Astrocyte of the spinal cord (primary cell): ENCODE data around the gene CCL18.

Experiments used
- DNase-seq: peaks from one replicate; pipeline ENCODE4 v3.0.0; 2011; ENCODE audit warnings: low read depth, low spot score
- H3K4me3 ChIP-seq: 2 replicates; pipeline ENCODE4 v1.5.1; 2011; ENCODE audit warnings: low read depth, mild to moderate bottlenecking, low read length, moderate library complexity
- in situ Hi-C: cut with HindIII; loops from 2 replicates; pipeline ENCODE4 v1.10.0; 2017; ENCODE audit warnings: low sequenced_read_pairs
- TF ChIP-seq, protein P1 (sequence below): IDR thresholded peaks from 2 replicates; pipeline ENCODE4 v1.5.1; 2012; ENCODE audit warnings: low read depth, mild to moderate bottlenecking, low read length, inconsistent platforms

CCL18 gene

GRCh38 chr17:36049643-36050042, 14.4 kb upstream of the CCL18 start:
- TF ChIP-seq, protein P1, sequence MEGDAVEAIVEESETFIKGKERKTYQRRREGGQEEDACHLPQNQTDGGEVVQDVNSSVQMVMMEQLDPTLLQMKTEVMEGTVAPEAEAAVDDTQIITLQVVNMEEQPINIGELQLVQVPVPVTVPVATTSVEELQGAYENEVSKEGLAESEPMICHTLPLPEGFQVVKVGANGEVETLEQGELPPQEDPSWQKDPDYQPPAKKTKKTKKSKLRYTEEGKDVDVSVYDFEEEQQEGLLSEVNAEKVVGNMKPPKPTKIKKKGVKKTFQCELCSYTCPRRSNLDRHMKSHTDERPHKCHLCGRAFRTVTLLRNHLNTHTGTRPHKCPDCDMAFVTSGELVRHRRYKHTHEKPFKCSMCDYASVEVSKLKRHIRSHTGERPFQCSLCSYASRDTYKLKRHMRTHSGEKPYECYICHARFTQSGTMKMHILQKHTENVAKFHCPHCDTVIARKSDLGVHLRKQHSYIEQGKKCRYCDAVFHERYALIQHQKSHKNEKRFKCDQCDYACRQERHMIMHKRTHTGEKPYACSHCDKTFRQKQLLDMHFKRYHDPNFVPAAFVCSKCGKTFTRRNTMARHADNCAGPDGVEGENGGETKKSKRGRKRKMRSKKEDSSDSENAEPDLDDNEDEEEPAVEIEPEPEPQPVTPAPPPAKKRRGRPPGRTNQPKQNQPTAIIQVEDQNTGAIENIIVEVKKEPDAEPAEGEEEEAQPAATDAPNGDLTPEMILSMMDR: no peak
- no peak for DNase-seq
- no peak overlapping the region for H3K4me3 ChIP-seq
- in situ Hi-C loops: no loop called here

DNA sequence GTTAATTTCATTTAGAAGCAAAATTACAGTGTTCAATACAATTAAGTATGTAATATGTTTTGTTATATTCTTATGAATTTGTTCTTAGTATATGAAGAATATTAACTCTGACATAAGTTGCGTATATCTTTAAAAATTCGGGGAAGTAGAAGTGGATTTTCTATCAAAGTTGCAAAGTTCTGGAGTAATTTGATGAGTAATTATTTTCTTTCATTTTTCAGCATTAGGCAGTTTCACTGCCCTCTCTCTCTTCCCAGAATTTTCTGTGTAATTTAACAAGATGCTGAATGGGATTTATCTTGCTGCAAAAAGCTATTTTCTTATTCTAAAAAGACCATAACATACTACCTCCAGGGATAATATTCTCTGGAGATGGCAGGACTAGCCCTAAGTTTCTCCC, 8.9 kb upstream of the CCL18 start:
- TF ChIP-seq, protein P1: no peak
- in situ Hi-C loops: no loop called here
- H3K4me3 ChIP-seq: no peak overlapping the region
- DNase-seq: no peak

DNA sequence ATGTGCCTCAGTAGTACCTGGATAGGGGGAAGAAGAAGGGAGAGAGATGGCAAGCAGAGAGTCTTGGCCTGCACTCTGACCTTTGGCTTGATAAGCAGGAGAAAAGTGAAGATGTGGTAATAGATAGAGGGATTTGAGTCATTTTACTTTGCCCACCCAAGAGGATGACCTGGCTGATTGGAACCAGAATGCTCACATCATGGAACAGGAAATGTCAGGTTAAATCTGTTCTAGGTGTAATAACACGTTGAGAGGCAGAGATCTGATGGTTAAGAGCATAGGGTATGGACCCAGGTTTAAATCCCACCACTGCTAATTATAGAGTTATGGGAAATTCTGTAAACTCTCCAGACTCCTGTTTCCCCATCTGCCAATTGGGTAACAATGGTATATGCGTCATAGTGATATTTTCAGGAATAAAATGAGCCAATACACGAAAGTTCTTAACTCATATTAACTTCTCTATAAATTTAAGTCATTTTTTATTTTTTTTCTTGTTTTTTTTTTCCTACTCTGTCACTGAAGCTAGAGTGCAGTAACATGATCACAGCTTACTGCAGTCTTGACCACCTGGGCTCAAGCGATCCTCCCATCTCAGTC, 8.1 kb upstream of the CCL18 start:
- no peak overlapping the region for H3K4me3 ChIP-seq
- in situ Hi-C loops: no loop called here
- DNase-seq: no peak
- TF ChIP-seq, protein P1: no peak

- DNase-seq: no peak
- in situ Hi-C loops: no loop called here
- no peak overlapping the region for H3K4me3 ChIP-seq
- TF ChIP-seq, protein P1: no peak
Observed at GRCh38 chr17:36057911-36058310, 6.2 kb upstream of the CCL18 start.

GRCh38 chr17:36059406-36059805, 4.7 kb upstream of the CCL18 start:
- H3K4me3 ChIP-seq: no peak overlapping the region
- TF ChIP-seq, protein P1: no peak
- no peak for DNase-seq
- in situ Hi-C loops: no loop called here

DNA sequence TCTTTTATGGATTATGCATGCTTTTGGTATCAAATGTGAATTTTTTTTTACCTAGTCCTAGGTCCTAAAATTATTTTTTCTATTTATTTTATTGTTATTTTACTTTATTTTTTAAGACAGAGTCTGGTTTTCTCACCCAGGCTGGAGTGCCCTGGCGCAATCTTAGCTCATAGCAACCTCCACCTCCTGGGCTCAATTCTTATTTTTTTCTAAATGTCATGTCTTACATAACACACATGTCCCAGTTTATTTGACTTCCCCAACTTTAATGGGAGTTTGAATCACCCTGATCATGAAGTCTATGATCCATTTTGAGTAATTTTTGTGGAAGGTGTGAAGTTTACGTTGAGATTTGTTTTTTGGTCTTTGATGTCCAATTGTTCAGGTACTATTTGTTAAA, 3.3 kb upstream of the CCL18 start:
- no peak overlapping the region for H3K4me3 ChIP-seq
- DNase-seq: no peak
- TF ChIP-seq, protein P1: no peak
- in situ Hi-C loops: no loop called here

GRCh38 chr17:36066365-36066985, 2.4 kb downstream of the CCL18 start:
- no peak for DNase-seq
- in situ Hi-C loops: no loop called here
- TF ChIP-seq, protein P1: no peak
- H3K4me3 ChIP-seq: no peak overlapping the region
